B cell (primary cell): ENCODE measurements around the gene RAB11FIP3. TPM values are rescaled to one million over a fixed set of nuclear protein-coding genes. Genes with fewer than 3 reads are reported as not detected.

Experiments used
- ATAC-seq: fragments of 200-7000 bp; cut with Tn5 transposase; one replicate; pipeline ENCODE4 v1.10.0; 2021; ENCODE audit warnings: low read depth, mild to moderate bottlenecking, moderate number of reproducible peaks, moderate library complexity
- CTCF ChIA-PET: fragments of 350-600 bp; sonication (Branson Sonifier 250); formaldehyde crosslinking; loops from one replicate; lab custom pipeline; 2021; ENCODE audit warnings: antibody characterized with exemption, inconsistent platforms; lab: Charles Lee
- POLR2A ChIA-PET: fragments of 350-600 bp; sonication (Branson Sonifier 250); formaldehyde crosslinking; loops from one replicate; lab custom pipeline; 2021; ENCODE audit warnings: antibody characterized with exemption; lab: Charles Lee
- DNase-seq: peaks from one replicate; pipeline ENCODE4 v3.0.0; 2013
- H2AFZ ChIP-seq: 2 replicates; pipeline ENCODE4 v1.6.1; 2012; ENCODE audit warnings: mild to moderate bottlenecking, low read depth, low read length; ENCODE audit not compliant: insufficient read depth, poor library complexity, severe bottlenecking
- H3K27ac ChIP-seq, 2 donors: 1 replicate in 1 of 2; 2 replicates in 1 of 2; pipeline ENCODE4 v1.5.1; 2012 to 2013; ENCODE audit warnings: low read length in 2 of 2, mild to moderate bottlenecking in 2 of 2, moderate library complexity in 1 of 2
- H3K27me3 ChIP-seq, 4 experiments: fragments of 200-600 bp in 1 of 4; sonication (generic) in 1 of 4; replicated peaks in 1 of 4; 1 replicate in 2 of 4; 2 replicates in 2 of 4; pipeline versions ENCODE4 v1.6.1 to v1.7.0; 2013 to 2016; ENCODE audit warnings: low read length in 3 of 4, mild to moderate bottlenecking in 2 of 4, mixed read lengths in 1 of 4, moderate library complexity in 1 of 4; ENCODE audit not compliant: insufficient read depth in 4 of 4, control insufficient read depth in 3 of 4; ENCODE audit errors: control extremely low read depth in 1 of 4
- H3K36me3 ChIP-seq, 2 experiments: replicated peaks in 1 of 2; 1 replicate in 1 of 2; 2 replicates in 1 of 2; pipeline versions ENCODE4 v1.6.1 to v1.7.1; 2013; ENCODE audit warnings: low read length in 1 of 2; ENCODE audit not compliant: insufficient read depth in 2 of 2, control insufficient read depth in 1 of 2; ENCODE audit errors: control extremely low read depth in 1 of 2, extremely low read depth in 1 of 2
- H3K4me1 ChIP-seq, 2 donors: fragments of 200-600 bp in 1 of 2; sonication (generic) in 1 of 2; 1 replicate in 1 of 2; 2 replicates in 1 of 2; pipeline versions ENCODE4 v1.5.1 to v1.6.1; 2013 to 2017; ENCODE audit warnings: low read length in 2 of 2; ENCODE audit not compliant: control insufficient read depth in 2 of 2, insufficient read depth in 2 of 2
- H3K4me2 ChIP-seq: replicated peaks from 2 replicates; pipeline ENCODE3; 2012; ENCODE audit warnings: mild to moderate bottlenecking, low read depth, low read length; ENCODE audit not compliant: poor library complexity, severe bottlenecking
- H3K4me3 ChIP-seq, 5 experiments: fragments of 200-600 bp in 1 of 5; sonication (generic) in 1 of 5; 1 replicate in 3 of 5; 2 replicates in 2 of 5; pipeline versions ENCODE4 v1.5.1 to v1.7.0; 2011 to 2016; ENCODE audit warnings: low read length in 4 of 5, mild to moderate bottlenecking in 4 of 5, low read depth in 2 of 5, control low read depth in 1 of 5, moderate library complexity in 1 of 5; ENCODE audit not compliant: insufficient read depth in 1 of 5; ENCODE audit errors: control extremely low read depth in 1 of 5, extremely low read depth in 1 of 5
- H3K79me2 ChIP-seq: fragments of 200-600 bp; sonication (generic); one replicate; pipeline ENCODE4 v1.6.0; 2016; ENCODE audit warnings: low read length; ENCODE audit not compliant: control insufficient read depth, insufficient read depth
- H3K9ac ChIP-seq: fragments of 200-600 bp; sonication (generic); 2 replicates; pipeline ENCODE4 v1.6.1; 2017; ENCODE audit warnings: mild to moderate bottlenecking, low read length, moderate library complexity
- H3K9me3 ChIP-seq, 3 donors: one replicate each; pipeline versions ENCODE4 v1.6.1 to v1.7.1; 2013; ENCODE audit warnings: low read length in 2 of 3; ENCODE audit not compliant: control insufficient read depth in 2 of 3, insufficient read depth in 1 of 3; ENCODE audit errors: control extremely low read depth in 1 of 3
- H4K20me1 ChIP-seq: 2 replicates; pipeline ENCODE4 v1.6.0; 2012; ENCODE audit warnings: mild to moderate bottlenecking, low read length; ENCODE audit not compliant: insufficient read depth, control insufficient read depth, poor library complexity, severe bottlenecking
- H3K27ac Mint-ChIP-seq: one replicate; pipeline ENCODE4 v1.8.0; 2021; ENCODE audit warnings: mixed read lengths
- H3K27me3 Mint-ChIP-seq: one replicate; pipeline ENCODE4 v1.8.0; 2021; ENCODE audit warnings: mixed read lengths
- H3K4me1 Mint-ChIP-seq: one replicate; pipeline ENCODE4 v1.8.0; 2021; ENCODE audit warnings: mixed read lengths
- H3K4me3 Mint-ChIP-seq: one replicate; pipeline ENCODE4 v1.8.0; 2021; ENCODE audit warnings: mixed read lengths
- H3K9me3 Mint-ChIP-seq: one replicate; pipeline ENCODE4 v1.8.0; 2022; ENCODE audit warnings: mixed read lengths; ENCODE audit not compliant: insufficient read depth
- EZH2 ChIP-seq: IDR thresholded peaks from 2 replicates; pipeline ENCODE4 v1.6.1; 2012; ENCODE audit warnings: borderline replicate concordance, low read depth, mild to moderate bottlenecking, moderate library complexity, low read length; ENCODE audit not compliant: insufficient read depth, poor library complexity, severe bottlenecking
- WGBS: methylation state at CpG from one replicate; pipeline ENCODE4 v1.1.5; 2013; ENCODE audit warnings: missing lambda C conversion rate; ENCODE audit not compliant: insufficient coverage; 5-methylcytosine and 5-hydroxymethylcytosine counted together
- intact Hi-C: fragments of 100-400 bp; cut with micrococcal nuclease; formaldehyde crosslinking; loops from one replicate; pipeline ENCODE4 v1.10.0; 2022
- polyA plus RNA-seq: library from polyadenylated mRNA; depleted of rRNA; stranded (reverse); fragments of >200 nt; gene quantifications from 2 replicates; pipeline ENCODE4 v1.2.3, GENCODE V29; 2012
- total RNA-seq, 2 donors: library from RNA; stranded (reverse); fragments of 120-200 nt in 1 of 2; gene quantifications; 1 replicate in 1 of 2; 2 replicates in 1 of 2; pipeline versions ENCODE4 v1.2.3 to v1.2.4, GENCODE V29; 2013 to 2022
- TF ChIP-seq, protein P1 (sequence below): fragments of 200-600 bp; IDR thresholded peaks from one replicate; pipeline ENCODE4 v1.8.0; 2022; ENCODE audit warnings: antibody characterized with exemption, mild to moderate bottlenecking

RAB11FIP3 gene
- total and polyA plus RNA-seq, 2 donors (not counting 1 experiment from before 2014, with no cell fraction given): 24.3 to 57.2 TPM

DNA sequence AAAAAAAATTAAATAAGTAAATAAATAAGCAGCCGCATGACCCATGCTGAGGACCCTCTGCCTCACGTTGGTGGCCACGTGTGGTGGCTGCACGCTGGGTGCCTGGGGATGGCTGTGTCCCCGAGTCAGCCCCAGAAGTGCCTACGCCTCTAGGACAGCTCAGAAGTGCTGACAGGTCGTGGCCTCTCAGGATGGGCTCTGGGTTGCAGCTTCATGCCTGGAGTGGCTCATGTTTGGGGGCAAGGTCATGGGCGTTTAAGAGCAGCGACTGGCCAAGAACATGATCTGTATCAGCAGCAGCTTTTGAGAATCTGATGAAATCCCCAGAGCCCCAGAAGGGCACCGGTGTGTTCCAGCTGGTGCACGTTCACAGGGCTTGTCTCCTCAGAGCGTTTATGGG is 75.3 kb downstream of the RAB11FIP3 start:
- CTCF ChIA-PET: interaction anchor here (0.7 to 1.1 kb wide), 2 partner anchors 356 to 394 kb away, joined by 3 read pairs; no protein-coding TSS in a partner anchor
- H3K9me3 ChIP-seq: no peaks in the 10 kb centered on the region
- H2AFZ ChIP-seq: no peak overlapping the region
- WGBS: 93% methylated on average over 10 of the region's 12 CpGs
- TF ChIP-seq EZH2: no peak
- TF ChIP-seq, protein P1, sequence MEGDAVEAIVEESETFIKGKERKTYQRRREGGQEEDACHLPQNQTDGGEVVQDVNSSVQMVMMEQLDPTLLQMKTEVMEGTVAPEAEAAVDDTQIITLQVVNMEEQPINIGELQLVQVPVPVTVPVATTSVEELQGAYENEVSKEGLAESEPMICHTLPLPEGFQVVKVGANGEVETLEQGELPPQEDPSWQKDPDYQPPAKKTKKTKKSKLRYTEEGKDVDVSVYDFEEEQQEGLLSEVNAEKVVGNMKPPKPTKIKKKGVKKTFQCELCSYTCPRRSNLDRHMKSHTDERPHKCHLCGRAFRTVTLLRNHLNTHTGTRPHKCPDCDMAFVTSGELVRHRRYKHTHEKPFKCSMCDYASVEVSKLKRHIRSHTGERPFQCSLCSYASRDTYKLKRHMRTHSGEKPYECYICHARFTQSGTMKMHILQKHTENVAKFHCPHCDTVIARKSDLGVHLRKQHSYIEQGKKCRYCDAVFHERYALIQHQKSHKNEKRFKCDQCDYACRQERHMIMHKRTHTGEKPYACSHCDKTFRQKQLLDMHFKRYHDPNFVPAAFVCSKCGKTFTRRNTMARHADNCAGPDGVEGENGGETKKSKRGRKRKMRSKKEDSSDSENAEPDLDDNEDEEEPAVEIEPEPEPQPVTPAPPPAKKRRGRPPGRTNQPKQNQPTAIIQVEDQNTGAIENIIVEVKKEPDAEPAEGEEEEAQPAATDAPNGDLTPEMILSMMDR: no peak
- H3K27me3 ChIP-seq: no peaks in the 10 kb centered on the region
- no peaks in the 10 kb centered on the region for H3K9me3 Mint-ChIP-seq
- H3K27ac ChIP-seq: no peak overlapping the region
- H3K9ac ChIP-seq: no peak overlapping the region
- no peak for DNase-seq
- POLR2A ChIA-PET: no interaction called here
- no peaks in the 10 kb centered on the region for H3K27me3 Mint-ChIP-seq
- H3K27ac Mint-ChIP-seq: no peak overlapping the region
- H3K36me3 ChIP-seq: no peaks in the 10 kb centered on the region
- ATAC-seq: no peak
- no peaks in the 10 kb centered on the region for H3K79me2 ChIP-seq
- no peaks in the 10 kb centered on the region for H3K4me1 ChIP-seq
- no peak overlapping the region for H3K4me3 ChIP-seq
- no peaks in the 10 kb centered on the region for H3K4me1 Mint-ChIP-seq
- intact Hi-C loops: no loop called here
- no peak overlapping the region for H3K4me3 Mint-ChIP-seq
- no peaks in the 10 kb centered on the region for H4K20me1 ChIP-seq
- H3K4me2 ChIP-seq: no peak overlapping the region

- H3K4me1 Mint-ChIP-seq: no peaks in the 10 kb centered on the region
- H4K20me1 ChIP-seq: no peaks in the 10 kb centered on the region
- no peaks in the 10 kb centered on the region for H3K36me3 ChIP-seq
- no peaks in the 10 kb centered on the region for H3K27me3 ChIP-seq
- no peaks in the 10 kb centered on the region for H3K79me2 ChIP-seq
- no peaks in the 10 kb centered on the region for H3K27me3 Mint-ChIP-seq
- no peak for ATAC-seq
- CTCF ChIA-PET: no interaction called here
- no peak overlapping the region for H3K4me3 ChIP-seq
- no peaks in the 10 kb centered on the region for H3K4me1 ChIP-seq
- DNase-seq: no peak
- no peaks in the 10 kb centered on the region for H3K9me3 ChIP-seq
- H3K27ac Mint-ChIP-seq: no peak overlapping the region
- POLR2A ChIA-PET: no interaction called here
- no peak overlapping the region for H3K4me3 Mint-ChIP-seq
- TF ChIP-seq, protein P1: no peak
- TF ChIP-seq EZH2: no peak
- intact Hi-C loops: no loop called here
- H3K9ac ChIP-seq: no peak overlapping the region
- H3K9me3 Mint-ChIP-seq: no peaks in the 10 kb centered on the region
- H3K27ac ChIP-seq: no peak overlapping the region
- WGBS: 94% methylated on average over 20 of the region's 22 CpGs
- no peak overlapping the region for H3K4me2 ChIP-seq
- H2AFZ ChIP-seq: no peak overlapping the region
Observed at GRCh38 chr16:502179-502943, 76.9 kb downstream of the RAB11FIP3 start.
